ENCODE measurements around the gene GNG5.

GRCh38 chr1:84476225-84476624, 30.2 kb downstream of the GNG5 start:
- TF ChIP-seq CTCF (IDR thresholded peaks at IDR 0.05 in 2 of 3, conservative IDR thresholded peaks at IDR 0.05 in 1 of 3; ENCODE audit: borderline replicate concordance in 1 of 3, insufficient read depth in 1 of 3, low read depth in 2 of 3, low read length in 2 of 3) (no peak), EZH2phosphoT487 (IDR thresholded peaks at IDR 0.05; ENCODE audit: borderline replicate concordance) (no peak), EZH2 (IDR thresholded peaks at IDR 0.05) (no peak), TCF7L2 (IDR thresholded peaks at IDR 0.05; ENCODE audit: borderline replicate concordance, extremely low read depth, insufficient read depth, insufficient read length) (no peak), ZFX (IDR thresholded peaks at IDR 0.05) (no peak), FOSL1 (IDR thresholded peaks at IDR 0.05; ENCODE audit: low read depth) (no peak), POLR2A (IDR thresholded peaks at IDR 0.05; ENCODE audit: borderline replicate concordance, extremely low read depth, insufficient read depth, insufficient read length) (no peak), ATF3 (IDR thresholded peaks at IDR 0.05) (no peak), POLR2AphosphoS5 (IDR thresholded peaks at IDR 0.05; ENCODE audit: low read depth, low read length) (no peak), JUND (IDR thresholded peaks at IDR 0.05) (no peak), RAD21 (IDR thresholded peaks at IDR 0.05; ENCODE audit: low read depth) (no peak), ZNF274 (IDR thresholded peaks at IDR 0.05; ENCODE audit: low read depth, low read length) (no peak), CBX3 (IDR thresholded peaks at IDR 0.05; ENCODE audit: low read depth) (no peak)
